ENCODE data around the gene PLXNB3. TPM values are rescaled to one million over a fixed set of nuclear protein-coding genes. Genes with fewer than 3 reads are reported as not detected.

Gene PLXNB3
- total and polyA plus RNA-seq, 7 donors = 0.60 to 50.1 (median 11.2) TPM; not detected in 1

DNA sequence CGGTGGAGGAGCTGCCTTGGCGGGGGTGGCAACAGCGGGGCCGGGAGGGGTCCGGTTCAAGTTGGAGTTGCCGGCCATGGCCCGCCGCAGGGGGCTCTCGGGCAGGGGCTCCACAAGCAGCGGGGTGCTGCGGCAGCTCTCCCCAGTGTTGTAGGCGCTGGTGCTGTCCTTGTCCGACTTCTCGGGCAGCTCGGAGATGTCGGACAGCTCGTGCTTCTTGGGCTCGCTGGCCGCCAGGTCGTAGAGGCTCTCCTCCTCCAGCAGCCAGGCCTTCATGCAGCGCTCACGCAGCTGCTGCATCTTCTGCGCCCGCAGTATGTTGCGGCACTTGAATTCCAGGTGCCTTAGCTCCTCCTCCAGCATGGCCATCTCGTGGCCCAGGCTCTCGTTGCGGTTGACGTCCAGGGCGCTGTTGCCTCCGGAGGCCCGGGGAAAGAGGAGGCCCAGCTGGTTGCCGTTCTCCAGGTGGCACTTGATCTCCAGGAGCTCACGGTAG is 40.1 kb downstream of the PLXNB3 start:
- peak; percentile 59 for DNase-seq
- Histone ChIP-seq H3K4me3 (no peak overlapping the region), H3K27me3 (no peaks in the 10 kb centered on the region), H3K4me1 (no peaks in the 10 kb centered on the region), H3K27ac (no peak overlapping the region), H3K36me3 (no peaks in the 10 kb centered on the region), H3K9me3 (no peaks in the 10 kb centered on the region)
- no peak for TF ChIP-seq EP300 (IDR thresholded peaks at IDR 0.05)
- no peak for TF ChIP-seq POLR2A (IDR thresholded peaks at IDR 0.05)
- no peak for TF ChIP-seq POLR2AphosphoS5 (IDR thresholded peaks at IDR 0.05)
- TF ChIP-seq, protein P1, sequence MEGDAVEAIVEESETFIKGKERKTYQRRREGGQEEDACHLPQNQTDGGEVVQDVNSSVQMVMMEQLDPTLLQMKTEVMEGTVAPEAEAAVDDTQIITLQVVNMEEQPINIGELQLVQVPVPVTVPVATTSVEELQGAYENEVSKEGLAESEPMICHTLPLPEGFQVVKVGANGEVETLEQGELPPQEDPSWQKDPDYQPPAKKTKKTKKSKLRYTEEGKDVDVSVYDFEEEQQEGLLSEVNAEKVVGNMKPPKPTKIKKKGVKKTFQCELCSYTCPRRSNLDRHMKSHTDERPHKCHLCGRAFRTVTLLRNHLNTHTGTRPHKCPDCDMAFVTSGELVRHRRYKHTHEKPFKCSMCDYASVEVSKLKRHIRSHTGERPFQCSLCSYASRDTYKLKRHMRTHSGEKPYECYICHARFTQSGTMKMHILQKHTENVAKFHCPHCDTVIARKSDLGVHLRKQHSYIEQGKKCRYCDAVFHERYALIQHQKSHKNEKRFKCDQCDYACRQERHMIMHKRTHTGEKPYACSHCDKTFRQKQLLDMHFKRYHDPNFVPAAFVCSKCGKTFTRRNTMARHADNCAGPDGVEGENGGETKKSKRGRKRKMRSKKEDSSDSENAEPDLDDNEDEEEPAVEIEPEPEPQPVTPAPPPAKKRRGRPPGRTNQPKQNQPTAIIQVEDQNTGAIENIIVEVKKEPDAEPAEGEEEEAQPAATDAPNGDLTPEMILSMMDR (IDR thresholded peaks at IDR 0.05) = no peak
- 95% methylated on average over 34 of the region's 34 CpGs for WGBS, 2 donors
- intact Hi-C loops (cut with DNase I) = no loop called here

DNA sequence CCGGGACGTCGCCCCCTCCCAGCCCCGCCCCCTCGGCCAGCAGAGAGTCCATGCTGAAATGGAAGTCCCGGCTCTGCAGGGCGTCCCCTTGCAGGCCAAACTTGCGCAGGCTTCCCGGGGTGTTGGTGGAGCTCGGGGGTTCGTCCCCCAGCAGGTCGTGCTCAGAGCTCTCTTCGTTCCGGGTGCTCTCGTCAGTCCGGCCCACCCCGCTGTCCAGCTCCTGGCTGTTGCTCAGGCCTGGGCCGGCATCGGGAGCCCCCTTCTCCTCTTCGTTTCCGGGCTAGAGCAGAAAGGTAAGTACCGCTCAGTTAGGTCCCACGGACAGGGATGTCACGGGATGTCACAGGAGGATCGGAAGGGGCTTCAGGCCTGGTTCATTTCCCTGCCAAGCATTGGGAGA is 40.6 kb downstream of the PLXNB3 start:
- 91 to 93% methylated on average over 25 of the region's 25 CpGs for WGBS, 2 donors
- no peak for TF ChIP-seq POLR2AphosphoS5 (IDR thresholded peaks at IDR 0.05)
- TF ChIP-seq, protein P1 (IDR thresholded peaks at IDR 0.05) = no peak
- TF ChIP-seq POLR2A (IDR thresholded peaks at IDR 0.05) = no peak
- no peak for TF ChIP-seq EP300 (IDR thresholded peaks at IDR 0.05)
- intact Hi-C loops (cut with DNase I) = no loop called here
- H3K36me3 ChIP-seq = no peaks in the 10 kb centered on the region
- no peaks in the 10 kb centered on the region for H3K9me3 ChIP-seq
- H3K27ac ChIP-seq = no peak overlapping the region
- no peak for DNase-seq
- H3K4me1 ChIP-seq = no peaks in the 10 kb centered on the region
- H3K27me3 ChIP-seq = no peaks in the 10 kb centered on the region
- H3K4me3 ChIP-seq = no peak overlapping the region

DNA sequence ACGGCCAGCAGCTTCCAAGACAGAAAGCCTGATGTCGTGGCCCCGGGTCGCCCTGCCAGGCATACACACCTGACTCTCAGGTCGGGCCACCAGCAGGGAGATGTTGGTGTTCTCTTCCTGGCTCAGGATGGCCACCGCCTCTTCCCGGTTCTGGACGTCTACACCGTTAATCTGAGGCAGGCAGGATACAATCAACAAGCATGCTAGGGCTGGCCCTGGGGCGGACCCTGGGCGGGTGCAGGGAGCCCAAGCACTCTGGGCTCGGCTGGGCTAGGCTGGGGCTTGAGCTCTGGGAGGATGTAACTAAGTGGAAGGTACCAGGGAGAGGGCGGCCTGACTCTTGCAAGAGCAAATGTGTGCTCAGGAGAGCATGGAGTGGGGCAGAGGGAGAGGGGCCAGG is 41.4 kb downstream of the PLXNB3 start:
- 82 to 89% methylated on average over 13 of the region's 13 CpGs for WGBS, 2 donors

DNA sequence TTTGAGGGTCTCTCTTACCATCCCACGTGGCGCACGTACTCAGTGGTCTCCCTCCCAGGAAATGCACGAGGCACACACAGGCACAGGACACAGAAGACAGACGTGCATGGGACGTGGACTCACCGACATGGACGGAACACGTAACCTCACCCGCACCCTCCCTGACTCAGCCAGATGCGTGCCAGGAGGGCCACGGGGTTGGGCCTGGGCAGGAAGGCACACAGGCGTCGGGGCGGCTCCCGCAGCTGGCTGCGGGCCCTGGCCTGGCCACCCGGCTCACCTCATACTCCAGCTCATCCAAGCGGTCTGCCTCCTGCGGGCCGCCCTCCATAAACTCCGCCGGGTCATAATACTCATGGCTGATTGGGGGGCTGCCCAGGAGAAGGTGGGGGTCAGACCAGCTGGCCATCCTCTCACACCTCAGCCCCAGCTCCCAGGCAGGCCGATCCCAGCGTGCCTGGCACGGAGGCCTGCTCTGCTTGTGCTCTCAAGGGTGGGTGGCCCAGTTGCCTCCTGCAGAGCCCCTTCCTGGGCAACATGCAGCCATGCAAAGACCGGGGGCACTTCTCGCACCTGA is 43.0 kb downstream of the PLXNB3 start:
- no peak for DNase-seq
- WGBS, 2 donors = 82 to 92% methylated on average over 28 of the region's 28 CpGs
- H3K27me3 ChIP-seq = no peaks in the 10 kb centered on the region
- H3K9me3 ChIP-seq = no peaks in the 10 kb centered on the region
- TF ChIP-seq POLR2A (IDR thresholded peaks at IDR 0.05) (no peak), EP300 (IDR thresholded peaks at IDR 0.05) (no peak), POLR2AphosphoS5 (IDR thresholded peaks at IDR 0.05) (no peak)
- TF ChIP-seq, protein P1 (IDR thresholded peaks at IDR 0.05) = no peak
- no peak overlapping the region for H3K27ac ChIP-seq
- intact Hi-C loops (cut with DNase I) = no loop called here
- H3K4me3 ChIP-seq = no peak overlapping the region
- H3K36me3 ChIP-seq = no peaks in the 10 kb centered on the region
- H3K4me1 ChIP-seq = no peaks in the 10 kb centered on the region

More for the DNA sequence above, 41.4 kb downstream of the PLXNB3 start:
- Histone ChIP-seq H3K27me3 (no peaks in the 10 kb centered on the region), H3K9me3 (no peaks in the 10 kb centered on the region), H3K36me3 (no peaks in the 10 kb centered on the region), H3K27ac (no peak overlapping the region), H3K4me3 (no peak overlapping the region), H3K4me1 (no peaks in the 10 kb centered on the region)
- intact Hi-C loops (cut with DNase I) = no loop called here
- TF ChIP-seq, protein P1 (IDR thresholded peaks at IDR 0.05) = no peak
- TF ChIP-seq POLR2A (IDR thresholded peaks at IDR 0.05) (no peak), EP300 (IDR thresholded peaks at IDR 0.05) (no peak), POLR2AphosphoS5 (IDR thresholded peaks at IDR 0.05) (no peak)
- no peak for DNase-seq

DNA sequence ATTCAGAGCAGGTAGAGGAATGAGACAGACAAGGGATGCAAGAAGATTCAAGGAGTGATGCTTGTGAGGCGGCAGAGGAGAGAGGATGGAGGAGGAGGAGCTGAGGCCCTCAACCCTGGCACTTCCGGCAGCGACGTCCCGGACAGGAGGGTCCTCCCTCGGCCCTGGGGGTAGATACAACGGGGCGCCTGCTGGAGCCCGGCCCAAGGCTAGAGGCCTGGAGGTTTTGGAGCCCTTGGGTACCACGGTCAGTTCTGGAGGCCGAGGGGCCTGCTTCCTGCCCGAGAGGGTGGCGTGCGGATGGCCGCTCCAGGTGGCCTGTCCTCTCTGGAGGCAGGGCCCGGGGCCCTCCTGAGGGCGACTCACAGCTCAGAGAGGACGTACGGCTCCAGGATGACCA is 43.9 kb downstream of the PLXNB3 start:
- Histone ChIP-seq H3K4me1 (no peaks in the 10 kb centered on the region), H3K36me3 (no peaks in the 10 kb centered on the region), H3K27ac (no peak overlapping the region), H3K9me3 (no peaks in the 10 kb centered on the region), H3K27me3 (no peaks in the 10 kb centered on the region), H3K4me3 (no peak overlapping the region)
- TF ChIP-seq POLR2AphosphoS5 (IDR thresholded peaks at IDR 0.05) (no peak), POLR2A (IDR thresholded peaks at IDR 0.05) (no peak), EP300 (IDR thresholded peaks at IDR 0.05) (no peak)
- TF ChIP-seq, protein P1 (IDR thresholded peaks at IDR 0.05) = no peak
- 92 to 94% methylated on average over 19 of the region's 19 CpGs for WGBS, 2 donors
- DNase-seq = no peak
- intact Hi-C loops (cut with DNase I) = no loop called here
